Neural cell (in vitro differentiated cells): ENCODE data around the gene CNKSR1.

ENCODE experiments used
- CTCF ChIP-seq: fragments of 450-650 bp; IDR thresholded peaks from 2 replicates; pipeline ENCODE4 v1.5.1; 2014; ENCODE audit warnings: antibody characterized with exemption, mild to moderate bottlenecking, moderate library complexity; ENCODE audit not compliant: poor library complexity, severe bottlenecking
- EP300 ChIP-seq: fragments of 450-650 bp; conservative IDR thresholded peaks from 2 replicates; pipeline ENCODE4 v1.6.1; 2014; ENCODE audit warnings: antibody characterized with exemption, mild to moderate bottlenecking, moderate library complexity; ENCODE audit not compliant: poor library complexity, severe bottlenecking
- EZH2 ChIP-seq: fragments of 200-600, 300-800 bp; shearing (Covaris generic), sonication (generic); IDR thresholded peaks from 2 replicates; pipeline ENCODE4 v1.6.1; 2014; ENCODE audit warnings: antibody characterized with exemption, low read length, borderline replicate concordance, mild to moderate bottlenecking; ENCODE audit not compliant: insufficient read depth, poor library complexity, severe bottlenecking

GRCh38 chr1:26212726-26213125, 35.4 kb downstream of the CNKSR1 start:
- TF ChIP-seq EZH2 (no peak), EP300 (no peak), CTCF (no peak)
